NCI-H82 (cell line): ENCODE measurements around the gene TM4SF18.

Source experiments
- DNase-seq: peaks from one replicate; lab custom pipeline; 2025; lab: John Stamatoyannopoulos, UW

The TM4SF18 gene

DNA sequence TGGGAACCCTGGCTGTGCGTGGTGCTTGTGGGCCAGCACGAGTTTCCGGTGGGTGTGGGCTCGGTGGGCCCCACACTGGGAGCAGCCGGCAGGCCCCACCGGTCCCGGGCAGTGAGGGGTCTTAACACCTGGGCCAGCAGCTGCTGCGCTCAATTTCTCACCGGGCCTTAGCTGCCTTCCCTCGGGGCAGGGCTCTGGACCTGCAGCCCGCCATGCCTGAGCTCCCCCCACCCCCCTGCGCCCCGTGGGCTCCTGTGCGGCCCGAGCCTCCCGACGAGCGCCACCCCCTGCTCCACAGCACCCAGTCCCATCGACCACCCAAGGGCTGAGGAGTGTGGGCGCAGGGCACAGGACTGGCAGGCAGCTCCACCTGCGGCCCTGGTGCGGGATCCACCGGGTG, 49.4 kb downstream of the TM4SF18 start:
- DNase-seq, result no peak

DNA sequence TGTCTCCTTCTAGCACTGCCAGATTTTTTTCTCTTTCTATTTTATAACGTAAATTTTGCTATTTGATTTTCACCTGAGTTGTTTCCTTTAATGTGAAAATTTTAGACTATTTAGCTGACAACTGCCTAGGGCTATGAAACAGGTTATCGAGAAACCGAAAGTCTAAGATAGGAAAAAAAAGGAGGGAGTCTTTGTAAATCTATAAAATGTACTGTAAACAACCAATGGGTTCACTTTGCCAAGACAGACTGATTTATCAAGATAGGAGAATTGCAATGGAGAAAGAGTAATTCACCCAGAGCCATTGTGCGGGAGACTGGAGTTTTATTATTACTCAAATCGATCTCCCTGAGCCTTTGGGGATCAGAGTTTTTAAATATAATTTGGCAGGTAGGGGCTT, 50.0 kb downstream of the TM4SF18 start:
- no peak for DNase-seq

DNA sequence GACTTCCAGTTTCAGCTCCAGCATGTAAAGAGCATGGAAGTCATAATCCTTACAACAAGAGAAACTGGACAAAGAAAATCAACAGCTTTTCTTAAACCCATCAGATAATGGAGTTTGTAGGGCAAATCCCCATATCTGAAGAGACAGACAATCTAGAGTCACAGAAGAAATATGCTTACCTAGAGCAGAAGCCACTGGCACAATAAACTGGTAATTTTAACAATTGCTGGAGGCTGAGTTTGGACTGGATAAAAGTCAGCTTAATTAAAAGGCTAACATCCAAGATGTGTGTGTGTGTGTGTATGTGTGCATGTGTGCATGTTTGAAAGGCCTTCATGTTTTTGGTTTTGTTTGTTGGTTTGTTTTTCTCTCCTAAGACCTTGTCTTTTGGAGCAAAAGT, 50.6 kb downstream of the TM4SF18 start:
- DNase-seq, result no peak

DNA sequence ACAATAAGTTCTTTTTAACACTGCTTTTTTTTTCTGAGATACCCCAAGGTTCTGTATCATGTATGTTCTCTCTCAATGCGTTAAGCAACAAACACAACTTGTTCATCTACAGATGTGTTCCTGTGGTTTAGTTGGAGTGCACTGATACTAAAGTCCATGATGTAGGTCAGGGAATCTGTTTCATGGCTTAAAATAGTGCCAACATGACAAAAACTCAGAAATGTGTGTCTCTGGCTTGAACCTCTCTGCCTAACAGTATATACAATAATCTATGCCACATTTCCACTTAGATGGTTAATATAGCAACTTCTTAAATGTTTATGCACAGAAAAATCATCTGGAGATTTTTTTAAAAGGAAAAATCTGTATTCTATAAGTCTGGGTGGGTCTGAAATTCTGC, 51.1 kb downstream of the TM4SF18 start:
- DNase-seq, result no peak

DNA sequence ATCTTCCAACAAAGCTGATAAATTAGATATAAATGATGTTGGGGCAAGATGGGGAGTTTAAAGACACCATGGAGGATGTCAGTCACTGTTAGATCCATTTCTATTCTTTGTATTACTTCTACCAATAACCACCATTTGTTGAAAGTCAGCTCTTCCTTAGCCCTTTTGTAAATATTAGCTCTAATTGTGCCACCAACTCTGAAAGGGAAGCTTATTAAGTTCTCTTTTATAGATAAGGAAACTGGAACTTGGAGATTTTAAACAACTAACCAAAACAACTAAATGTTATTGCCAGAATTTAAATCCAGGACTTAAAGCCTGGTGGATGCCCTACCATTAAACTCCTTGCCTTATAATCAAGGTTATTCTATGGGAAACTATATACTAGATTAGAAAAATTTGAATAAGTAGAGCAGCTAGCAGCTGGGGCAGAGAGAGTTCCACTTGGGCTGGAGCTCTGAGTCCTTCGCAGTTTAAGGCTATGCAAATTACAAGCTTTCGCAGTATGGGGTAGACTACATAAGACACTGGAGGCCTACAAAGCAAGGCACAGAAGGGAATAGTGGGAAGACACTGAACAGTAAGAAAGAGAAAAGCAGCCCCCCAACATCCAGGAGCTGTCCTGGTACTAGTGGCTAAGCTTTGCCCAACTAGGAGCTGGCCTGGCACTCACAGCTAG, 52.6 kb downstream of the TM4SF18 start:
- no peak for DNase-seq

DNA sequence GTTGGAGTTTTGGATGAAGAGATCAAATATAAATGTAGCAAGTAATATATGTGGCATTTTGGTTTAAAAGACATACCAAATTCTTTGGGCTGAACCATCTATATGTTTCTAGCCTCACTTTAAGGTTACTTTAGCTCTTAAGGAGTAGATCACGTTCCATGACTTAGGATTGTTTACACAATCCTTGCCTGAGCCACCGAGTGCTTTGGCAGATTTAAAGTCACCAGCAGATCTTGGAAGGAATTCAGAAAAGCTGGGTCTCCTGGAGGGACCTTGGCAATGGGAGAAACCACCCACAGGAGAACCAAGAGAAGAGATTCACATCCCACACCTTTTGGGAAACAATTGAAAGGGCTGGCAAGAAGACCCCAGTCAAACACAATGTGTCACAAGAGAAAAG, 54.5 kb downstream of the TM4SF18 start:
- no peak for DNase-seq

DNA sequence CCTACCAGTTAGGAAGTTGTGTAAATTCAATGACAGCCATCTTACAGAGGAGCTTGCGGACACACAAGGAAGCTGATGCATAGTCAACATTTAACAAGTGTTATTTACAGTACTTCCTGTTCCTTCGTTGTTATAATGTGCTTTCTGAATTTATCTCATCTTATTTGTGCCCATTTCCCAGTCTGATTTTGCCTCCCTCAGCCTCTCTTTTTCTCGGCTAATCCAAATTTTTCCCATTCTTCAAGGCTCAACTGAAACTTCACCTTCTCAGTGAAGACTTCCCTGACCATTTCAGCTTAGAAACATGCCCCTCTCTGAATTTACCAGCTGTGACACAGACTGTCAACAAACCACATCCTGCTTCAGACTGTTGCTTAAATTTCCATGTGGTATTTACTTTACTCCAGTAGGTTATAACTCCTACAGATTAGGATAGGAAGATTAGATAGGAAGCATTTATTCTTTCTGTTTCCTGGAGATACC, 56.1 kb downstream of the TM4SF18 start:
- no peak for DNase-seq

DNA sequence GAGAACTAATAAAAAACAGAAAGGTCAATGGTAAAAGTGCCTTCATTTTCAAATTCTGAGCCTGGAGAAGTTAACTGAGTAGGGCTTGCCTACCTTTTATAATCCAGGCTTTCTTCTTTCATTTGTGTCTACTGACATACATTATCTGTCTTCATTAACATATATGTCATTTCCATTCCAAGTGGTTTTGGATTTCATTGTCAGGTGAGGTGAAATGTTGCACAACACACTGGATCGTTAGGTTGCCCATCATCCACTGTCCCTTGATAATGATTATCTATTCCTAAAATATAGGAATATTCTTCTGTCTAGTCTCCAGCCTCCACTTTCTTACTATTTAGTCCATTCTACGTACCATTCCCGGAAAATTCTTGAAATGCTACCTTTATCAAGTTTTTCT, 56.8 kb downstream of the TM4SF18 start:
- DNase-seq, result no peak

DNA sequence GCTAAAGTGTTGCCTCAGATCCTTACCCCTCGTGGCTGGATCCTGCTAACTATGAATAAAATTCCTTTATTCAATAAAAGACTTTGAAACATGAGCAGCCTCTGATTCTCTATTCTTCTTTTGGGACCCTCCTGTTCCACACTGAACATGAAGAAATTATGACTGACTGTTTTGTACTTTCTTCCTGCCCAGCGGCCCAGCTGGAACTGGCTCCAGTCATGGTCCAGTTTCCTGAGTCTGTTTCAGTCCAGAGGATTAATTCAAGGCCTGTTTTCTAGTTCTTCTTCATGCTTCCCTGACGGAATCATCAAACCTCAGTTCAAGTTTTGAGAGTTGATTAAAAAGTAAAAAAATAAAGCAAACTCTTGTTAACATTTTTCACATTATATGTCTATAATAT, 59.2 kb downstream of the TM4SF18 start:
- DNase-seq, result no peak

DNA sequence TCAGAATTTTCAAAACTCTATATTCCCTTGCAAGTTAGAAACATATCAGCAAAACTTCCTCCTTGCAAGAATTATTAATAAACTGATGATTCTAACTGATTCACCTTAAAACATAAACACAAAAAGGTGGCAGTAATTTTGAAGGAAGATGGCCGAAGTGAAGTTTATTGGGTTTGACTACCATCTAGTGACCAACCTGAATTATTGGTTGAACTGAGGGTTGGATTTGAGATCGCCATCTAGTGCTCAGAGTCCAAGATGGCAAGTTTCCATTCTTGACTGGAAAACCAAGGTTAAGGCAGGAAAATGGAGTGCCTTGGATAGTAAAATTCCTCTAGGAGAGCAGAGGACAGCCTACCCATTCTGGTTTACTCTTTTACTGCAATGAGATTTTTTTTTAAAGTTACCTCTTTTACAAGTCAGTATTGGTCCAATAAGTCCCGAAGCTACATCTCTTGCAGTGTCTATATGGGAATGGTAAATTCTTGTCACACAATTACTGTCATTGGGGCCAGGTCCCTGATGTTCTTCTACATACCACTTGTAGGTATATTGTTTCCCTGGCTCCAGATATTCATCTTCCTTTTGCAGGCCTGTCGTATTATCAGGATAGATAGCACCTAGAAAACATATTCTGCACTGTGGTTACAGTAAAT, 60.2 kb downstream of the TM4SF18 start:
- DNase-seq, result peak; percentile 91

DNA sequence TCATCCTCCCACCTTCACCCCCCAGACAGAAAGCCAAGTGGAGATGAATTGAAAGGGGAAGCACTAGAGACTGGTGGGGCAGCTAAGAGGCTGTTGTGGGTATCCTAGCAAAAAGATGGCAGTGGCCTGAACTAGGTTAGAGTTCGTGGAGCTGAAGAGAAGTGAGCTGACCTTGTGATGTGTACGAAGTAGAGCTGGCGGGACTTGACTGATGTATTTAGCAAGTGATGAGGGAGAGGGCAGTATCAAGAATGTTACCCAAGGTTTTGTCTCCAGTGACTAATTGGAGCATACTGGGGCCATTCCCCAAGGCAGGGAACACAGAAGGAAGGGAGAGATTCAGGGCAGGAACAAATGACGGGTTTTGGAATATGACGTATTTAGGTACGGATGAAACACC, 61.8 kb downstream of the TM4SF18 start:
- DNase-seq, result no peak

DNA sequence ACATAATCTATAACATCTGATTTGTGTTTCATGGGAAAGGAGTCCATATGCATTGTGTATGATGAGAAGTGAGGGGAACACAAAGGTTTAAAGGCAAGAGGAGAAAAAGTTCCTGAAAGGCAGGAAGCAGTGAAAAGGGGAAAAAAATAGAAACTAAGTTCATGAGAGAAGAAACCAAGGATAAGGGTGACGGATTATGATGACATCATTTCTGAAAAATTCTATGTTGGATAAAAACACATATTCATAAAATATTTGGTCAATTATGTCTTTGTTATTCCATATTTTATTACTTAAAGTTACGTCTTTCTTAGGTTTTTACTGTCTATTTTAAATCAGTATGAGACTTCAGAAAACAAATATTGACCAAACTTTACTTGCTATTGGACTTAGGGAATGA, 63.3 kb downstream of the TM4SF18 start:
- no peak for DNase-seq

DNA sequence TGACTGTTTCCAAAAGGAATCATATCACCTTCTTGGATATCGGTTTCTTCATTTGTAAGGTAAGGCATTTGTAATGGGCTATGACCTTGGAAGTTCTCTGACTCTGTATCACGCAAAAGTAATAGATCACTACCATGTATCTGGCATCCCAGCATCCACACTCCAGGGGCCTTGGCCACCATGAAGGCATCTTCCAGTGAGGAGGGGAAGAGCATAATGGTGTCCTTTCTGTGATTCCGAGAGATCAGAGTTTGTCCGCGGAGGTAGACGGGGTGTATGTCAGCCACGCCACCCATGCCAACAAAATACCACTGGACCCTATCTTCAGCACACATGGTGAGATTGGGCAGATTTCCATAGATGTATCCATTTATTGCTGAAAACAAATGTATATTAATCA, 63.7 kb downstream of the TM4SF18 start:
- no peak for DNase-seq
